Measurements from ENCODE around the gene HACD4.

- TF ChIP-seq POLR2A (IDR thresholded peaks at IDR 0.05; ENCODE audit: low read length) (no peak), GATA1 (IDR thresholded peaks at IDR 0.05; ENCODE audit: low read depth, low read length) (no peak)
These were observed 29.6 kb upstream of the HACD4 start for GRCh38 chr9:21060919-21061561.

All from erythroblast (primary cell).